Activated CD4-positive, alpha-beta T cell treated with anti-CD3 and anti-CD28 coated beads, Interleukin-2, amount 10 ng/mL, durations not matched to agents 7 days and 5 days (primary cell): Measurements from ENCODE around the gene VEPH1. TPM values are rescaled to one million over a fixed set of nuclear protein-coding genes. Genes with fewer than 3 reads are reported as not detected.
A peak's percentile ranks its signal among the peaks of the same experiment; 100 is the strongest.

Experiments
- CTCF ChIA-PET: fragments of 350-600 bp; sonication (Branson Sonifier 250); formaldehyde crosslinking; loops from one replicate; lab custom pipeline; 2021; ENCODE audit warnings: antibody characterized with exemption; lab: Charles Lee
- POLR2A ChIA-PET: fragments of 350-600 bp; sonication (Branson Sonifier 250); formaldehyde crosslinking; loops from one replicate; lab custom pipeline; 2021; ENCODE audit warnings: antibody characterized with exemption; lab: Charles Lee
- DNase-seq: peaks from one replicate; pipeline ENCODE4 v3.0.0-alpha.2; 2020
- H3K27ac Mint-ChIP-seq: one replicate; pipeline ENCODE4 v1.8.0; 2021; ENCODE audit warnings: mild to moderate bottlenecking, moderate library complexity, mixed read lengths
- H3K27me3 Mint-ChIP-seq: one replicate; pipeline ENCODE4 v1.8.0; 2021; ENCODE audit warnings: mixed read lengths
- H3K36me3 Mint-ChIP-seq: one replicate; pipeline ENCODE4 v1.8.0; 2021; ENCODE audit warnings: low read depth, mixed read lengths
- H3K4me1 Mint-ChIP-seq: one replicate; pipeline ENCODE4 v1.8.0; 2021; ENCODE audit warnings: mixed read lengths
- H3K4me3 Mint-ChIP-seq: one replicate; pipeline ENCODE4 v1.8.0; 2021; ENCODE audit warnings: mild to moderate bottlenecking, moderate library complexity, mixed read lengths
- H3K9me3 Mint-ChIP-seq: one replicate; pipeline ENCODE4 v1.8.0; 2021; ENCODE audit warnings: mixed read lengths
- total RNA-seq, 2 experiments: library from RNA; stranded (reverse); gene quantifications; one replicate each; pipeline ENCODE4 v1.2.3, GENCODE V29; 2021

The VEPH1 gene
- total RNA-seq, 2 experiments from 2014 or later, result not detected

DNA sequence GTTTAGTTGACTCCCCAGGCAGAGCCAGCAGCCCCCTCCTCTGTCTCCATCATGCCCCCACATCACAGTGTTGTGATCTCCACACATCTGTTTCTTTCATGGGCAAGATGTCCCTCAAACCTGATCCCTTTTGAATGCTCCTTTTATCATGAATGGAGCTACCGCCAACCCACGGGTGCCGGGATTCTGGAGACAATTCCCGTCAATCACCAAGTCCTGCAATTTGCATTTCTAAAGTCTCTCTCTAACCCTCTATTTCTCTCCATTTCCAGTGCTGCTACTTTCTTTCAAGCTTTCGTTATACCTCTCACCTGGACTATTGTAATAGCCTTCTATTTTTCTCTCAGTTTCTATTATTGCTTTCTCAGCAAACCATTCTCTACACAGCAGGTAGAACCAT is 253.6 kb downstream of the VEPH1 start:
- H3K27ac Mint-ChIP-seq, result no peak overlapping the region
- H3K4me3 Mint-ChIP-seq, result no peak overlapping the region
- H3K27me3 Mint-ChIP-seq, result peaks cover 2% of the 10 kb centered on the region
- H3K4me1 Mint-ChIP-seq, result peaks cover 1% of the 10 kb centered on the region
- no peaks in the 10 kb centered on the region for H3K9me3 Mint-ChIP-seq
- no peak for DNase-seq
- ChIA-PET CTCF (no interaction called here), POLR2A (no interaction called here)
- H3K36me3 Mint-ChIP-seq, result no peaks in the 10 kb centered on the region

DNA sequence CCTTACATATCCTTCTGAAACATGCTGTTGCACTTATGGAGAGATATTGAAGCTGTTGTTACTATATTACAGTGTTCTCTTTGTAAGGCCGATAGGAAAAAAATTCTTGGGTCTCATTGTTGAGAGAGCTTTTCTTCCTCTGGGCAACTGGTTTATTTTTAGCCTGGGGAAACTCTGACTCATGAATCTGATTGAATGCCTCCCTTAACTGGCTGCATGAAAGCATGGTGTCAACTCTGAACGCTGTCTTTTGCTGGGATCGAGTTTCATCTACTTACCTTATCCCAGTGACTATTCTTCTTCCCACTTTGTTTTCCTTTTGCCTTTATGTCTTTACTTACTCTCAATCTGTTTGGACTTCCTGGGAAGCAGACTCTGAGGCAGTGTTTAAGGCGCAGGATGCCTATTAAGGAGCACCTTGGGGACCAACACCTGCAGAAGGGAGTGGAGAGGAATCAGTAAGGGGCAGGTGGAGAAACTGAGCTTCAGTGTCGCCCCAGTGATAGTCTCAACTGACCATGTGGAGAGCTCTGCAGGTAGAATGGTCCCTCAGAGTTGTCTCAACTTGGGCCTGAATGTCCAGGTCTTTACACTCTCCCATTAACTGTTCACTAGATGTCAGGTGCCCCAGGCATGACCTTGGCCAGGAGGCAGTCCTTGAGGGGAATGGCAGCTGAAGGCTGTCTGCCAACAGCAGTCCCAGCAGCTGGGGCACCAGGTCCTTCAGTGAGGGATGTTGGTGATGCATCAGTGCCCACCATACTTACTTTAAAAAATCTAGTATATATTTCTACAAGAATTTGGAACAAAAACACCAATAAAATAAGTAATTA is 254.4 kb downstream of the VEPH1 start:
- H3K36me3 Mint-ChIP-seq, result no peaks in the 10 kb centered on the region
- ChIA-PET POLR2A (no interaction called here), CTCF (no interaction called here)
- no peak for DNase-seq
- no peak overlapping the region for H3K4me3 Mint-ChIP-seq
- no peaks in the 10 kb centered on the region for H3K9me3 Mint-ChIP-seq
- peaks cover 1% of the 10 kb centered on the region for H3K4me1 Mint-ChIP-seq
- H3K27me3 Mint-ChIP-seq, result peaks cover 2% of the 10 kb centered on the region
- H3K27ac Mint-ChIP-seq, result no peak overlapping the region

DNA sequence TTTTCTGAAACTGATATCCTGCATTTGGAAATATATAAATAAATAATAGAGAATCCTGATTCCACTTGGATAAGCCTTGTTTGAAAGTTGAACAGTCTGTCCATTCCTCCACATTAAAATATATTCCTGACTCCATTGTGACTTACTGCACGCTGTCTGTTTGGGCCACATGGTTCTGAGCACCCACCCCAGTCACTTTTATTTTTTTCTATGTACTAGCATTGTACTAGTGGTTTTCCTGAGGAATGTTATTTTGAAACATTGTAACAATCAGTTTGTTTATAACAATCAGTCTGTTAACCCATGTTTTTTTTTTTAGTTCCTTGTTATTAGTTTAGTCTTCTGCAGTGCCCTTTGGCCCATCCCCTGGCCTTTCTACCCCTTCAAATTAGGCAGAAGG is 255.8 kb downstream of the VEPH1 start:
- H3K36me3 Mint-ChIP-seq, result no peaks in the 10 kb centered on the region
- peaks cover 1% of the 10 kb centered on the region for H3K4me1 Mint-ChIP-seq
- no peak overlapping the region for H3K4me3 Mint-ChIP-seq
- no peaks in the 10 kb centered on the region for H3K9me3 Mint-ChIP-seq
- H3K27me3 Mint-ChIP-seq, result peaks cover 2% of the 10 kb centered on the region
- ChIA-PET CTCF (no interaction called here), POLR2A (no interaction called here)
- H3K27ac Mint-ChIP-seq, result no peak overlapping the region
- DNase-seq, result no peak

DNA sequence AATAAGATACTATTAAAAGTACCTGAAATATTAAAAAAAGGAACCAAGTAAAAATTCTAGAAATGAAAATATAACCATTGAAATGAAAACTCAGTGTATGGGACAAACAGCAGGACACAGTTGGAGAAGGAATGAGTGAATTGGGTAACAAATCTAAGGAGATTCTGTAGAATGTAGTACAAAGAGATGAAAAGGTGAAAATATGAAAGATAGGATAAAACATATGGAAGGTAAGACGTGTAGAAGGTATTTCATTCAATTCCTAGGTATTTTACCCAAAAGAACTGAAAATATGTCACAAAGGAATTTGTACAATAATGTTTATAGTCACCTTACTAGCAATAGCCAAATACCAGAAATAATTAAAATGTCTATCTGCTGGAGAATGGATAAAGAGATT is 260.4 kb downstream of the VEPH1 start:
- POLR2A ChIA-PET, result no interaction called here
- DNase-seq, result no peak
- Mint-ChIP-seq H3K9me3 (no peaks in the 10 kb centered on the region), H3K4me3 (no peak overlapping the region), H3K36me3 (no peaks in the 10 kb centered on the region), H3K27me3 (no peaks in the 10 kb centered on the region), H3K4me1 (peaks cover 6% of the 10 kb centered on the region), H3K27ac (no peak overlapping the region)
- CTCF ChIA-PET, result no interaction called here

GRCh38 chr3:157241599-157241998 is 261.6 kb downstream of the VEPH1 start:
- no peaks in the 10 kb centered on the region for H3K36me3 Mint-ChIP-seq
- H3K27ac Mint-ChIP-seq, result no peak overlapping the region
- H3K4me3 Mint-ChIP-seq, result no peak overlapping the region
- DNase-seq, result no peak
- no peaks in the 10 kb centered on the region for H3K9me3 Mint-ChIP-seq
- H3K4me1 Mint-ChIP-seq, result peaks cover 5% of the 10 kb centered on the region
- ChIA-PET POLR2A (interaction anchor here (0.6 kb wide), 1 partner anchor 68 kb away, joined by 4 read pairs; no protein-coding TSS in a partner anchor), CTCF (interaction anchor here (1.2 to 1.5 kb wide), 2 partner anchors 39 to 104 kb away, joined by 3 read pairs; no protein-coding TSS in a partner anchor)
- H3K27me3 Mint-ChIP-seq, result no peaks in the 10 kb centered on the region

- Mint-ChIP-seq H3K9me3 (no peaks in the 10 kb centered on the region), H3K4me1 (peaks cover 5% of the 10 kb centered on the region), H3K27me3 (no peaks in the 10 kb centered on the region), H3K27ac (no peak overlapping the region), H3K36me3 (no peaks in the 10 kb centered on the region), H3K4me3 (no peak overlapping the region)
- ChIA-PET POLR2A (no interaction called here), CTCF (interaction anchor here (0.6 to 1.5 kb wide), 3 partner anchors 38 to 1227 kb away, joined by 3 read pairs; no protein-coding TSS in a partner anchor)
- DNase-seq, result no peak
These were observed 262.8 kb downstream of the VEPH1 start for GRCh38 chr3:157240408-157240807.

DNA sequence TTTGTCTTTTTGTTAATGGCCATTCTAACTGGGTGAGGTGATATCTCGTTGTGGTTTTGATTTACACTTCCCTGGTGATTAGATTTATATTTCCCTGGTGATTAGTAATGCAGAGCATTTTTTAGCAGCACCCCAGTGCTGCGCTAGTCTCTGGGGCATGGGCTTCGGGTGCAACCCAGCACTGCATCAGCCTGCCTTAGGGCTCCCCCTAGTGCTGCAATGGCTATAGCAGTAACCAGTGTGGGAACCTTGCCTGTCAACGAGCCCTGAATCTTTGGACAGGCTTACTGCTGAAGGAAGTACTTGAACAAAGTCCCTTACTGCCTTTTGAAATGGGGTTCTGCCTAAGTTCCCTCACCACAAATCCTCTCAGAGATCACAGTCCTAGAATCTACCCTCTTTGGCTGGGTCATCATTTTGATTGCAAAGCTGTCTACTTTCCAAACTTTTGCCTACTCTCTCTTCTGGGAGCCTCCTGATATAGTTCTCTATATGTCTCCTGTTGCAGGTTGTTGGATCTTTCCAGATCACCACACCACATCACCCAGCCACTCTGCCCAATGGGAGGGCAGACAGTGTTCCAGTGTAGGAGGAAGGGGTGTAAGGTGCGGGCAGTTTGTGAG is 264.0 kb downstream of the VEPH1 start:
- Mint-ChIP-seq H3K27me3 (no peaks in the 10 kb centered on the region), H3K4me1 (peaks cover 5% of the 10 kb centered on the region), H3K4me3 (no peak overlapping the region), H3K9me3 (no peaks in the 10 kb centered on the region), H3K36me3 (no peaks in the 10 kb centered on the region), H3K27ac (no peak overlapping the region)
- ChIA-PET CTCF (no interaction called here), POLR2A (interaction anchor here (0.7 kb wide), 1 partner anchor 197 kb away, joined by 4 read pairs; no protein-coding TSS in a partner anchor)
- peak; percentile 82 for DNase-seq

GRCh38 chr3:157238457-157238856 is 264.8 kb downstream of the VEPH1 start:
- CTCF ChIA-PET, result interaction anchor here (1.4 kb wide), 1 partner anchor 15 kb away, joined by 4 read pairs; no protein-coding TSS in a partner anchor
- no peak for DNase-seq
- H3K9me3 Mint-ChIP-seq, result no peaks in the 10 kb centered on the region
- no peaks in the 10 kb centered on the region for H3K27me3 Mint-ChIP-seq
- no peak overlapping the region for H3K4me3 Mint-ChIP-seq
- no peaks in the 10 kb centered on the region for H3K36me3 Mint-ChIP-seq
- H3K27ac Mint-ChIP-seq, result no peak overlapping the region
- POLR2A ChIA-PET, result no interaction called here
- peaks cover 5% of the 10 kb centered on the region for H3K4me1 Mint-ChIP-seq

DNA sequence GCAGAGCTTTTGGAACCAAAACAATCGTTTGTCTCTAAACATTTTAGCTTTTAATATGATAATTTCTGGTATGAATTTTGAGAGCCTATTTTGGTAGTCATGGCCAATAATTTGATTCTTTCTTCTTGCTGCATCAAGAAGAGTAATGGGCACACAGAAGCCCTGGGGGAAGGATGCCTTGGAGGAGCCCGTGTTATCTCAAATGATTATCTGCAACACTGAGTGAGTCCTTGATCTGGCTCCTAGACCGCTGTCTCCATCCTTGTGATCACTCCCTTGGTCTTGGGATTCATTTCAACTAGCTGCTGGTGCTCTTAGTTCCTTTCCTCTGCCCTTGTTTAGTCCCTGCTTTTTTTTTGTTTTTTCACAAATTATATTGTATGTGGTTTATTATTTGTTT is 265.3 kb downstream of the VEPH1 start:
- H3K27ac Mint-ChIP-seq, result no peak overlapping the region
- H3K9me3 Mint-ChIP-seq, result no peaks in the 10 kb centered on the region
- no peak overlapping the region for H3K4me3 Mint-ChIP-seq
- ChIA-PET CTCF (interaction anchor here (0.6 to 1.4 kb wide), 2 partner anchors 14 to 1266 kb away, joined by 3 to 4 read pairs; no protein-coding TSS in a partner anchor), POLR2A (no interaction called here)
- H3K4me1 Mint-ChIP-seq, result peaks cover 5% of the 10 kb centered on the region
- H3K36me3 Mint-ChIP-seq, result no peaks in the 10 kb centered on the region
- peaks cover 2% of the 10 kb centered on the region for H3K27me3 Mint-ChIP-seq
- no peak for DNase-seq

DNA sequence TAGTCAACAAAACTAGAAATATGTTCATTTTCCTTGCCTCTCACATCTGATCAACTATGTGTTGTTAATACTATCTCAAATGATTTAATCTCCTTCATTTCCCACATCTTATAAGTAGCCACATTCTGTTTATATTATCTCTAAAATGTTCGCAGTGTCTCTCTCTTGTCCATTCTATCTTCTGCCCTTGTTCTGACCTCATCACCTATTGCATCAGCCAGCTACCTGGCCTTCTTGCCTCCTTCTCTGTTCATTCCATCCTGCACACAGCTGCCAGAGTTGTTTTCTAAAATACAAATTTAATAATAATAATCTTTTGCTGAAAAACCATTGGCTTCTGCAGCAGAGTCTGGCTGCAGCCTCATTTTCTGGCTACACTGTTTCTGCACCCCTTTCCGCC is 267.9 kb downstream of the VEPH1 start:
- Mint-ChIP-seq H3K27me3 (peaks cover 2% of the 10 kb centered on the region), H3K9me3 (no peaks in the 10 kb centered on the region), H3K4me3 (no peak overlapping the region), H3K4me1 (peaks cover 5% of the 10 kb centered on the region), H3K36me3 (no peaks in the 10 kb centered on the region), H3K27ac (no peak overlapping the region)
- DNase-seq, result no peak
- ChIA-PET CTCF (no interaction called here), POLR2A (no interaction called here)

- no peak for DNase-seq
- Mint-ChIP-seq H3K27me3 (peaks cover 2% of the 10 kb centered on the region), H3K4me1 (no peaks in the 10 kb centered on the region), H3K36me3 (no peaks in the 10 kb centered on the region), H3K27ac (no peak overlapping the region), H3K4me3 (no peak overlapping the region), H3K9me3 (no peaks in the 10 kb centered on the region)
- CTCF ChIA-PET, result interaction anchor here (0.6 to 0.7 kb wide), 2 partner anchors 29 to 462 kb away, joined by 3 to 4 read pairs; no protein-coding TSS in a partner anchor
- POLR2A ChIA-PET, result interaction anchor here (0.6 kb wide), 1 partner anchor 29 kb away, joined by 3 read pairs; no protein-coding TSS in a partner anchor
These were observed 269.3 kb downstream of the VEPH1 start for GRCh38 chr3:157233923-157234322.

DNA sequence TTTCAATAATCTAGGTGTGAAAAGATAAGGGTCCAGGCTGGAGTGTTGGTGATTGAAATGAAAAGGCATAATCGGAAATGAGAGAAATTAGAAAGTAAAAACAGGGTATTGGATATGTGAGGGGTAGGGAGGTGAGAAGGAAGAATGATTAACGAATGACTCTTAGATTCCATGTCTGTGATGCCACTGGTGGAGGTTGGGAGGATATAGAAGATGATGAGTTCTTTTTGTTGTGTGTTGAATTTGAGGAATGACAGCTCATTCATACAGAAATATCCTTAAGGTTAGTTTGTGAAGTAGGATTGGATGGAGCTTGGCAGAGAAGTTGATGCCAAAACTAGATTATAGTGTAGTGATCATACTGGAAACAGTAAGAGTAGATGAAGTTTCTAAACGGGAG is 271.1 kb downstream of the VEPH1 start:
- Mint-ChIP-seq H3K9me3 (no peaks in the 10 kb centered on the region), H3K4me1 (no peaks in the 10 kb centered on the region), H3K27ac (no peak overlapping the region), H3K4me3 (no peak overlapping the region), H3K27me3 (peaks cover 2% of the 10 kb centered on the region), H3K36me3 (no peaks in the 10 kb centered on the region)
- ChIA-PET CTCF (interaction anchor here (1.1 kb wide), 1 partner anchor 722 kb away, joined by 3 read pairs; no protein-coding TSS in a partner anchor), POLR2A (no interaction called here)
- DNase-seq, result no peak

GRCh38 chr3:157231071-157231470 is 272.1 kb downstream of the VEPH1 start:
- Mint-ChIP-seq H3K36me3 (no peaks in the 10 kb centered on the region), H3K9me3 (no peaks in the 10 kb centered on the region), H3K27me3 (peaks cover 2% of the 10 kb centered on the region), H3K4me1 (peaks cover 2% of the 10 kb centered on the region), H3K27ac (no peak overlapping the region), H3K4me3 (no peak overlapping the region)
- no peak for DNase-seq
- CTCF ChIA-PET, result no interaction called here
- POLR2A ChIA-PET, result no interaction called here
